Esophagus squamous epithelium (tissue), 4 donors: Measurements from ENCODE around the gene RETREG3.

Experiments
- CTCF ChIP-seq, 6 experiments: fragments of 450-650 bp in 4 of 6; fragments of 200-600 bp in 2 of 6; sonication (generic) in 2 of 6; IDR thresholded peaks; one replicate each; pipeline ENCODE4 v1.5.1; 2016 to 2019; ENCODE audit warnings: antibody characterized with exemption in 6 of 6, mild to moderate bottlenecking in 4 of 6, moderate library complexity in 4 of 6
- POLR2A ChIP-seq, 4 donors: fragments of 450-650 bp; IDR thresholded peaks; one replicate each; pipeline ENCODE4 v1.6.1; 2017; ENCODE audit warnings: antibody characterized with exemption in 4 of 4, mild to moderate bottlenecking in 4 of 4, moderate library complexity in 3 of 4

- TF ChIP-seq CTCF (IDR thresholded peaks at IDR 0.05) (no peak), POLR2A (IDR thresholded peaks at IDR 0.05) (no peak)
These were observed 24.3 kb downstream of the RETREG3 start for GRCh38 chr17:42584880-42585279.
